Gastrocnemius medialis (tissue), 4 donors: ENCODE results near the gene OR2M4.

ENCODE experiments used
- POLR2A ChIP-seq, 2 donors: fragments of 450-650 bp; IDR thresholded peaks; one replicate each; pipeline ENCODE4 v1.6.1; 2017; ENCODE audit warnings: antibody characterized with exemption in 2 of 2, mild to moderate bottlenecking in 2 of 2, moderate library complexity in 2 of 2
- TF ChIP-seq, protein P1 (sequence below), 5 experiments: fragments of 450-650 bp in 3 of 5; fragments of 200-600 bp in 2 of 5; sonication (generic) in 2 of 5; IDR thresholded peaks in 4 of 5; conservative IDR thresholded peaks in 1 of 5; 1 replicate in 4 of 5; 2 replicates in 1 of 5; pipeline ENCODE4 v1.5.1; 2016 to 2019; ENCODE audit warnings: antibody characterized with exemption in 5 of 5, mild to moderate bottlenecking in 3 of 5, moderate library complexity in 3 of 5

DNA sequence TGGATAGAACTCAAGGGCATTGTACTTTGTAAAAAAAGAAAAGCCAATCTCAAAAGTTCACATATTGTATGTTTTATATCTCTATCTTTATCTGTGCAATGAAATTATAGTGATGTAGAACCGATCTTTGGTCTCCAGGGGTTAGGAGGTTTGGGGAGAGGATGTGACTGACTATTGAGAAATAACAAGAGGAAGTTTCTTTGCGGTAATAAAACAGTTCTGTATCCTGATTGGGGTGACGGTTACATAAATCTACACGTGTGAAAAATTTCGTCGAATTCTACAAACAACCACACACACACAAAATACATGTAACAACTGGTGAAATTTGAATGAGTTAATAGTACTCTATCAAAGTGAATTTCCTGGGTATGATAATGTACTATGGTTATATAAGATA is 57.2 kb downstream of the OR2M4 start:
- TF ChIP-seq, protein P1, sequence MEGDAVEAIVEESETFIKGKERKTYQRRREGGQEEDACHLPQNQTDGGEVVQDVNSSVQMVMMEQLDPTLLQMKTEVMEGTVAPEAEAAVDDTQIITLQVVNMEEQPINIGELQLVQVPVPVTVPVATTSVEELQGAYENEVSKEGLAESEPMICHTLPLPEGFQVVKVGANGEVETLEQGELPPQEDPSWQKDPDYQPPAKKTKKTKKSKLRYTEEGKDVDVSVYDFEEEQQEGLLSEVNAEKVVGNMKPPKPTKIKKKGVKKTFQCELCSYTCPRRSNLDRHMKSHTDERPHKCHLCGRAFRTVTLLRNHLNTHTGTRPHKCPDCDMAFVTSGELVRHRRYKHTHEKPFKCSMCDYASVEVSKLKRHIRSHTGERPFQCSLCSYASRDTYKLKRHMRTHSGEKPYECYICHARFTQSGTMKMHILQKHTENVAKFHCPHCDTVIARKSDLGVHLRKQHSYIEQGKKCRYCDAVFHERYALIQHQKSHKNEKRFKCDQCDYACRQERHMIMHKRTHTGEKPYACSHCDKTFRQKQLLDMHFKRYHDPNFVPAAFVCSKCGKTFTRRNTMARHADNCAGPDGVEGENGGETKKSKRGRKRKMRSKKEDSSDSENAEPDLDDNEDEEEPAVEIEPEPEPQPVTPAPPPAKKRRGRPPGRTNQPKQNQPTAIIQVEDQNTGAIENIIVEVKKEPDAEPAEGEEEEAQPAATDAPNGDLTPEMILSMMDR (IDR thresholded peaks at IDR 0.05 in 4 of 5, conservative IDR thresholded peaks at IDR 0.05 in 1 of 5) = no peak
- TF ChIP-seq POLR2A (IDR thresholded peaks at IDR 0.05) = no peak
